Astrocyte of the cerebellum (primary cell): ENCODE measurements around the gene CALCR.

Experiments
- DNase-seq: peaks from one replicate; pipeline ENCODE4 v3.0.0-alpha.2; 2011; ENCODE audit warnings: low read depth
- H3K4me3 ChIP-seq: 2 replicates; pipeline ENCODE4 v1.5.1; 2011; ENCODE audit warnings: mild to moderate bottlenecking, low read depth, low read length, moderate library complexity
- in situ Hi-C: cut with HindIII; loops from 2 replicates; pipeline ENCODE4 v1.10.0; 2017; ENCODE audit warnings: low sequenced_read_pairs
- TF ChIP-seq, protein P1 (sequence below): IDR thresholded peaks from 2 replicates; pipeline ENCODE4 v1.5.1; 2012; ENCODE audit warnings: low read length, low read depth, moderate library complexity, mild to moderate bottlenecking; ENCODE audit errors: missing control alignments

The CALCR gene

DNA sequence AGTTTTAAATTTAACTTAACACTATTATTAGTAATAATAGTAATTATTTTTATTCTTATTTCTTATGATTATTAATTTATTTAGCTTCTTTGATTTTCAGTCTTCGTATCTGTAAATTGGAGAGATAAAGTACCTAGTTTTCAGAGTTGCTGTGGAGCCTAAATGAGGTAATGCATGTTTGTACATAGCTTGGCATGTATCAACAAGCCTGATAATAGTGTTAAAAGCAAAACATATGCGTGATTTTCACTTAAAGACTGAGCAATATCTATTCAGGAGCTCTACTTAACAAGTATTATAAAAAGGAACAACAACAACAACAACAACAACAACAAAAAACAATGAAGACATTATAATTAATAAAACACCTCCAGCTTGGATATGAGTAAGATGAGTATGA is 12.4 kb downstream of the CALCR start:
- no peak for DNase-seq
- no peak overlapping the region for H3K4me3 ChIP-seq
- in situ Hi-C loops, result no loop called here
- TF ChIP-seq, protein P1, sequence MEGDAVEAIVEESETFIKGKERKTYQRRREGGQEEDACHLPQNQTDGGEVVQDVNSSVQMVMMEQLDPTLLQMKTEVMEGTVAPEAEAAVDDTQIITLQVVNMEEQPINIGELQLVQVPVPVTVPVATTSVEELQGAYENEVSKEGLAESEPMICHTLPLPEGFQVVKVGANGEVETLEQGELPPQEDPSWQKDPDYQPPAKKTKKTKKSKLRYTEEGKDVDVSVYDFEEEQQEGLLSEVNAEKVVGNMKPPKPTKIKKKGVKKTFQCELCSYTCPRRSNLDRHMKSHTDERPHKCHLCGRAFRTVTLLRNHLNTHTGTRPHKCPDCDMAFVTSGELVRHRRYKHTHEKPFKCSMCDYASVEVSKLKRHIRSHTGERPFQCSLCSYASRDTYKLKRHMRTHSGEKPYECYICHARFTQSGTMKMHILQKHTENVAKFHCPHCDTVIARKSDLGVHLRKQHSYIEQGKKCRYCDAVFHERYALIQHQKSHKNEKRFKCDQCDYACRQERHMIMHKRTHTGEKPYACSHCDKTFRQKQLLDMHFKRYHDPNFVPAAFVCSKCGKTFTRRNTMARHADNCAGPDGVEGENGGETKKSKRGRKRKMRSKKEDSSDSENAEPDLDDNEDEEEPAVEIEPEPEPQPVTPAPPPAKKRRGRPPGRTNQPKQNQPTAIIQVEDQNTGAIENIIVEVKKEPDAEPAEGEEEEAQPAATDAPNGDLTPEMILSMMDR, result no peak

DNA sequence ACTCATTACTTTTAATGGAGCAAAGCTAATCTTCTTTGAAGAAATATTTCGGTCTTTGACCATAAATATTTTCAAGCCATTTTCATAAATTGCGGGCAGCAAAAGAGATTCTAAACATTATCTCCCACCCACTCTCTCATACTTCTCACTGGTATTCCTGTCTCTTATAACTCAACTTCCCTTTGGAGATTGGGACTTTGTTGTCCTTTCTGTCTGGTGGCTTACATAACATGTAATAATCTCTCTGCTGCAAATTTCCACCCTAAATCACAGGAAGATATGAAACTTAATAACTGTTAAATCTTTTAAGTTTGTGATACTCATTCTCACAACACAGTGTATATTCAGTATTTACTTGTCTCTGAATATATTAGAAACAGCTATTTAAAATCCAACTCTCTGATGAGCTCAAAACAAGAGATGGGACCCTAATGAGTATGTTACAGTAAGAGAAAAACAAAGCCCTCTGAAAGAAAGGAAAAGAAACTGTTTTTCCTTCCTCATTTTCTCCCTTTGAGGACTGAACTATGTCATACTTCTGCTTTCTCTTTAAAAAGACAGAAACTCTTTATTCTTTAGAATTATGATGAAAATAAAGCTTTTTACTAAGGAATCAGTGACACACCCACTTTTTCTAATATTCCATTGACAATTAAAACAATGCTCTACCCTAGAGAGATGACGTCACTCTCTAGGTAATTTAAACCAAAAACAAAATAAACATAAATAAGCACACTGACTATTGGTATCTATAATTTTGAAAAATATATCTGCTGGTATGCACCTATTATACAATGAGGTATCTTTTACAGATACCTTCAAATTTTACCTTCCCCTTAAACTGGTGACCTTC is 14.7 kb downstream of the CALCR start:
- DNase-seq, result no peak
- in situ Hi-C loops, result no loop called here
- no peak overlapping the region for H3K4me3 ChIP-seq
- TF ChIP-seq, protein P1, result no peak

DNA sequence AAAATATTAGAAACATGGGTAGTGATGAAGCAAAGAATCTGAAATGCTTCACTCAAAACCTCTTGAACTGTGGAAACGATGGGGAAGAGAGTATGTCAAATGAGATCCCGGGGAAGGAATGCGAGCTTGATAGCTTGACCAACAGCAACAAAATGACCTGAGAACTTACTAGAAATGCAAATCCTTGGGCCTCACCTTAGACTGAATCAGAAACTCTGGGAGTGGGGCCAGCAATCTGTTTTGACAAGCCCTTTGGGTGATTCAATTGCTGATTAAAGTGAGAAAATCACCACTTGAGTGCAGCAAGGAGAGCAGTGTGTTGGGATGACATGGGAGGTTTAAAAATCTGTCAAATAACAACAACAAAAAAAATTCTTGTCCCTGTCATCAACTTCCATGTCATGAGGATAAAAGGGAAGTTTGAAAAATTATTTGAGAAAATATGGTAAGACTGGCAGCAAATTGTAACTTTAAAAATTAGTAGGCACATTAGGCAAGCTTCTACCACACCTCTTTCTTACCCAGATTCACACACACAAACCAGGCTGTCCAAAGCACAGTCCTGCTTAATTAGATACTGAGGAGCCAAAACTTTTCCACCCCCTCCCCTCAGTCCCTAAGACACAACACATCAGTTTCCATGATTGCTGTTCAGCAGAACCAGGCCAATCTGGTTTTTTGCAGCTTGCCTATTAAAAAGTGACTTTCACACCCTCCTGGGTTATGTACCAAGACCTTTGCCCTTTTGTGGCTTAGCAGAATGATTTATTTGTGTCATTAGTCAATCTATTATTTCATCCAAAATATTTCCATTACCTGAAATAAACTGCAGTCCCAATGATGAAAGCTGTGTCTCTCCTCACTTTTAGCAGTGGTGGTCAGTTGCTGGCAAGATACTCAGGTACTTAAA is 15.6 kb downstream of the CALCR start:
- in situ Hi-C loops, result no loop called here
- TF ChIP-seq, protein P1, result no peak
- H3K4me3 ChIP-seq, result no peak overlapping the region
- DNase-seq, result no peak

DNA sequence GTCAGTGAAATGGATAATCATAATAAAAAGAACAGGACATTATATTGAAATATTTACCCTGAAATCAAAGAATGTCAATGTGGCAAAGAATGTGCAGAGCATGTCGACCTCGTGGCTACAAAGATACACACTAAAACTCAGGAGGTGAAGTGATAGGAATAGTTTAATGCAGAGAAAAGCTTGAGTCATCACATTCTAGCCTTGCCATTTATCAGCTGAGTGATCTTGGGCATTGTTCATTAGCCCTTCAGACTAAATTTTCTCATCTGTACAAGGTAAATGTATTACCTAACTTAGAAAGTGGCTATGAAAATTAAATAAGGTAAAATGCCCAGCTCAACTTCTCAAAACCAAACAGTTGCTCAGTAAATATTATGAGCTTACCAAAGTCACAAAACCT is 22.6 kb downstream of the CALCR start:
- TF ChIP-seq, protein P1, result no peak
- DNase-seq, result no peak
- no peak overlapping the region for H3K4me3 ChIP-seq
- in situ Hi-C loops, result loop anchor here (5.0 kb wide), 1 partner anchor 300 kb away; no protein-coding TSS in a partner anchor

DNA sequence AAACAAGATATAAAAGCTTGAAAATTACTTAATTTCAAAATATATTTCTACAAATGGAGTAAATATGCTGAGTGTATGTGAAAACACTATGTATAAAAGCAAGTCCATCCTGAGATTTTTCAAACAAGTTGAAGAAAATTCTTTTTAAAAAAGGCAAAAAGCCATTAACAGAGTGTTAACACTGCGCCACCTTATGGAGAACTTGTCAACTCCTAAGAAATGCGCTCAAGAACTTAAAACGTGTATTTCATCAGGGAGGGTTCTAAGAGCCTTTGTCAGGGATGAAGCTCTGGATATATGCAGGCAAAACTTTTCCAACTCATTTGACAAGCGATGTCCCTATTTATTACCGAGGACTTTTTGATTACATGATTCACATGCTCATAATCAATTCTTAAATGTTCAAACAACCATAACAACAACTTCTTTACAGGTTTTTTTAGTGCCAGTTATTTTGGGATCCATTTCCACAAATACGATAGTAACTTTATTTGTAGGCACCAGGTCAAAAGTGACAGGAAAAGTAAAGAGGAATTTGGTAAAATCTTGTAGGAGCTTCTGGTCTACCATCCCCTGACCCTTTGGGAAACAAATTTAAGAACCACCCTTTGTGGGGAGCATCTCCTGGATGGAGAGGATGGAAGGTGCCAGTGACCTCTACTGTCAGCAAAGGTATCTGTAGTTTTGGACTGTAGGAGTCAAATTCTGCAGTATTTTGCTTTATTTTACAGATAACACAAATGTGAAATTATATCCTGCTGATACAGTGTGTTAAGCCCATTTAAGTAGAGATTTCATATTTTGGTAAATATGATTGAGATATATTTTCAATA is 23.2 kb downstream of the CALCR start:
- H3K4me3 ChIP-seq, result no peak overlapping the region
- in situ Hi-C loops, result loop anchor here (5.0 kb wide), 1 partner anchor 299 kb away; no protein-coding TSS in a partner anchor
- peak; percentile 39 for DNase-seq
- TF ChIP-seq, protein P1, result peak; percentile 61

DNA sequence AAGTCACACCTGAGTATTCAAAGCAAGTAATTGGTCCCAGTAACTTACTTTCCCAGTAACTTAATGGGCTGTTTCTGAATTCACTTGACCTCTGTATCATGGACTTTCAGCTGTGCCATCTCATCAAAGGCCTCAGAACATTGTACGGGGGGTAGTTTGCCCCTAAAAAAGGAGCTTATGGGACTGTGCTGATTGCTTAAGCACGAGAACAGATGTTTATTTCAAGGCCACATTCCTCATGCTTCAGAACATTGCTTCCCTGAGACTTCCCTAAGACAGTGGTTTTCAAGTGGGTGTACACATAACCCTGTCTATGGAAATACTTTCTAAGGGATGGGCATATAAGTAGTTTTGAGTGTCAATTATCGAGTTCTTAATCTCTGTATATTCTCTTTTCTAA is 26.8 kb downstream of the CALCR start:
- TF ChIP-seq, protein P1, result no peak
- DNase-seq, result no peak
- no peak overlapping the region for H3K4me3 ChIP-seq
- in situ Hi-C loops, result no loop called here
